ENCODE data around the gene FBXO42. TPM values are rescaled to one million over a fixed set of nuclear protein-coding genes. Genes with fewer than 3 reads are reported as not detected.
A peak's percentile ranks its signal among the peaks of the same experiment; 100 is the strongest.

Gene FBXO42
- total RNA-seq, 1 experiment from 2014 or later, result 11.3 TPM

- peaks cover 6% of the 10 kb centered on the region for H3K27me3 Mint-ChIP-seq (ENCODE audit: insufficient read depth, unreplicated experiment)
- Histone ChIP-seq H3K27me3 (replicated peaks; ENCODE audit: control insufficient read depth, insufficient read depth, low read length) (no peaks in the 10 kb centered on the region), H3K9me3 (no peaks in the 10 kb centered on the region), H3K36me3 (ENCODE audit: control insufficient read depth, insufficient read depth, low read length) (no peaks in the 10 kb centered on the region), H3K4me3 (ENCODE audit: low read depth, low read length) (no peak overlapping the region), H3K4me1 (no peaks in the 10 kb centered on the region)
- no peak for DNase-seq
- CTCF ChIA-PET, result no interaction called here
- H3K36me3 Mint-ChIP-seq (ENCODE audit: insufficient read depth, unreplicated experiment), result peaks cover 6% of the 10 kb centered on the region
- H3K4me3 Mint-ChIP-seq (ENCODE audit: unreplicated experiment), result peak overlapping the region; percentile 79
- peaks cover 14% of the 10 kb centered on the region for H3K9me3 Mint-ChIP-seq (ENCODE audit: unreplicated experiment)
- no TSS peak for BruUV-seq (replicated peaks)
- POLR2A ChIA-PET, result no interaction called here
- TF ChIP-seq CTCF (IDR thresholded peaks at IDR 0.05; ENCODE audit: insufficient read depth in 1 of 2, low read depth in 1 of 2, low read length in 1 of 2, severe bottlenecking in 1 of 2, unreplicated experiment in 1 of 2), result no peak
- H3K4me1 Mint-ChIP-seq (ENCODE audit: low read depth, unreplicated experiment), result no peaks in the 10 kb centered on the region
- intact Hi-C loops (cut with micrococcal nuclease; ENCODE audit: unreplicated experiment), result no loop called here
- no peak overlapping the region for H3K27ac Mint-ChIP-seq (ENCODE audit: unreplicated experiment)
These were observed 133.6 kb downstream of the FBXO42 start for GRCh38 chr1:16218674-16219071.

- no peaks in the 10 kb centered on the region for H3K36me3 ChIP-seq (ENCODE audit: control insufficient read depth, insufficient read depth, low read length)
- POLR2A ChIA-PET, result no interaction called here
- no peak for DNase-seq
- intact Hi-C loops (cut with micrococcal nuclease; ENCODE audit: unreplicated experiment), result no loop called here
- H3K27me3 Mint-ChIP-seq (ENCODE audit: insufficient read depth, unreplicated experiment), result peaks cover 6% of the 10 kb centered on the region
- no peaks in the 10 kb centered on the region for H3K27me3 ChIP-seq (replicated peaks; ENCODE audit: control insufficient read depth, insufficient read depth, low read length)
- peaks cover 2% of the 10 kb centered on the region for H3K4me1 Mint-ChIP-seq (ENCODE audit: low read depth, unreplicated experiment)
- H3K27ac Mint-ChIP-seq (ENCODE audit: unreplicated experiment), result no peak overlapping the region
- peaks cover 14% of the 10 kb centered on the region for H3K9me3 Mint-ChIP-seq (ENCODE audit: unreplicated experiment)
- BruUV-seq (replicated peaks), result no TSS peak
- no peak for TF ChIP-seq CTCF (IDR thresholded peaks at IDR 0.05; ENCODE audit: insufficient read depth in 1 of 2, low read depth in 1 of 2, low read length in 1 of 2, severe bottlenecking in 1 of 2, unreplicated experiment in 1 of 2)
- H3K4me3 Mint-ChIP-seq (ENCODE audit: unreplicated experiment), result peak overlapping the region; percentile 79
- CTCF ChIA-PET, result interaction anchor here (1.1 to 2.7 kb wide), 3 partner anchors 12 to 19 kb away, joined by 3 to 11 read pairs (median 6); no protein-coding TSS in a partner anchor
- no peaks in the 10 kb centered on the region for H3K9me3 ChIP-seq
- peaks cover 6% of the 10 kb centered on the region for H3K36me3 Mint-ChIP-seq (ENCODE audit: insufficient read depth, unreplicated experiment)
- peaks cover 1% of the 10 kb centered on the region; the same call in 1 of the 2 replicates for H3K4me1 ChIP-seq
- H3K4me3 ChIP-seq (ENCODE audit: low read depth, low read length), result no peak overlapping the region
These were observed 134.1 kb downstream of the FBXO42 start for GRCh38 chr1:16218014-16218673.

GRCh38 chr1:16217061-16217785 lies 135.1 kb downstream of the FBXO42 start:
- Mint-ChIP-seq H3K36me3 (ENCODE audit: insufficient read depth, unreplicated experiment) (peaks cover 6% of the 10 kb centered on the region), H3K4me3 (ENCODE audit: unreplicated experiment) (peak overlapping the region; percentile 79), H3K4me1 (ENCODE audit: low read depth, unreplicated experiment) (peaks cover 7% of the 10 kb centered on the region), H3K27me3 (ENCODE audit: insufficient read depth, unreplicated experiment) (peaks cover 6% of the 10 kb centered on the region), H3K27ac (ENCODE audit: unreplicated experiment) (no peak overlapping the region), H3K9me3 (ENCODE audit: unreplicated experiment) (peaks cover 14% of the 10 kb centered on the region)
- intact Hi-C loops (cut with micrococcal nuclease; ENCODE audit: unreplicated experiment), result loop anchor here (1.0 kb wide), 2 partner anchors 11 to 19 kb away; no protein-coding TSS in a partner anchor
- no peaks in the 10 kb centered on the region for H3K9me3 ChIP-seq
- BruUV-seq (replicated peaks), result no TSS peak
- H3K27me3 ChIP-seq (replicated peaks; ENCODE audit: control insufficient read depth, insufficient read depth, low read length), result no peaks in the 10 kb centered on the region
- no peak for TF ChIP-seq CTCF (IDR thresholded peaks at IDR 0.05; ENCODE audit: insufficient read depth in 1 of 2, low read depth in 1 of 2, low read length in 1 of 2, severe bottlenecking in 1 of 2, unreplicated experiment in 1 of 2)
- H3K4me1 ChIP-seq, result peaks cover 11% of the 10 kb centered on the region
- DNase-seq, result peak; percentile 95 to 97
- ChIA-PET CTCF (interaction anchor here (1.1 to 2.7 kb wide), 4 partner anchors 11 to 144 kb away, joined by 3 to 11 read pairs (median 6); partner anchors contain the start of gene FAM131C), POLR2A (interaction anchor here (0.8 to 2.2 kb wide), 4 partner anchors 11 to 135 kb away, joined by 3 to 28 read pairs (median 4); partner anchors contain the start of genes CPLANE2 and FBXO42)
- H3K4me3 ChIP-seq (ENCODE audit: low read depth, low read length), result peak overlapping the region; percentile 51
- H3K36me3 ChIP-seq (ENCODE audit: control insufficient read depth, insufficient read depth, low read length), result no peaks in the 10 kb centered on the region

Measured in Caco-2 (cell line).